T-helper 2 cell treated with Interferon-gamma antibody and Interleukin-4, amounts not matched to agents 5 μg/mL and 100 μg/mL, for 36 hours (primary cell): ENCODE results near the gene CNKSR3.

Source experiments
- DNase-seq: peaks from one replicate; pipeline ENCODE4 v3.0.0; 2021; ENCODE audit warnings: low spot score
- H3K27ac Mint-ChIP-seq: one replicate; pipeline ENCODE4 v1.8.0; 2021; ENCODE audit warnings: mild to moderate bottlenecking, mixed read lengths
- H3K27me3 Mint-ChIP-seq: one replicate; pipeline ENCODE4 v1.8.0; 2021; ENCODE audit warnings: low read depth, mixed read lengths
- H3K36me3 Mint-ChIP-seq: one replicate; pipeline ENCODE4 v1.8.0; 2021; ENCODE audit warnings: low read depth, mixed read lengths
- H3K4me1 Mint-ChIP-seq: one replicate; pipeline ENCODE4 v1.8.0; 2021; ENCODE audit warnings: low read depth, mixed read lengths
- H3K4me3 Mint-ChIP-seq: one replicate; pipeline ENCODE4 v1.8.0; 2022; ENCODE audit warnings: mild to moderate bottlenecking, moderate library complexity, mixed read lengths
- H3K9me3 Mint-ChIP-seq: one replicate; pipeline ENCODE4 v1.8.0; 2021; ENCODE audit warnings: mixed read lengths

The CNKSR3 gene

GRCh38 chr6:154537511-154538325 lies 27.2 kb upstream of the CNKSR3 start:
- Mint-ChIP-seq H3K4me3 (no peak overlapping the region), H3K4me1 (no peaks in the 10 kb centered on the region), H3K9me3 (no peaks in the 10 kb centered on the region), H3K36me3 (no peaks in the 10 kb centered on the region), H3K27me3 (no peaks in the 10 kb centered on the region), H3K27ac (no peak overlapping the region)
- DNase-seq, result no peak

GRCh38 chr6:154536999-154537398 lies 26.5 kb upstream of the CNKSR3 start:
- H3K4me1 Mint-ChIP-seq, result no peaks in the 10 kb centered on the region
- no peaks in the 10 kb centered on the region for H3K9me3 Mint-ChIP-seq
- H3K27ac Mint-ChIP-seq, result no peak overlapping the region

GRCh38 chr6:154536255-154536654 lies 25.8 kb upstream of the CNKSR3 start:
- Mint-ChIP-seq H3K36me3 (no peaks in the 10 kb centered on the region), H3K4me1 (no peaks in the 10 kb centered on the region)

More at GRCh38 chr6:154536999-154537398, 26.5 kb upstream of the CNKSR3 start:
- no peaks in the 10 kb centered on the region for H3K27me3 Mint-ChIP-seq
- H3K4me3 Mint-ChIP-seq, result no peak overlapping the region
- no peak for DNase-seq
- H3K36me3 Mint-ChIP-seq, result no peaks in the 10 kb centered on the region

GRCh38 chr6:154535851-154536250 lies 25.4 kb upstream of the CNKSR3 start:
- no peaks in the 10 kb centered on the region for H3K4me1 Mint-ChIP-seq
- no peak for DNase-seq
- H3K27me3 Mint-ChIP-seq, result no peaks in the 10 kb centered on the region

More at GRCh38 chr6:154536255-154536654, 25.8 kb upstream of the CNKSR3 start:
- no peak for DNase-seq
- Mint-ChIP-seq H3K9me3 (no peaks in the 10 kb centered on the region), H3K27me3 (no peaks in the 10 kb centered on the region), H3K4me3 (no peak overlapping the region), H3K27ac (no peak overlapping the region)

GRCh38 chr6:154535147-154535546 lies 24.7 kb upstream of the CNKSR3 start:
- Mint-ChIP-seq H3K36me3 (no peaks in the 10 kb centered on the region), H3K27ac (no peak overlapping the region), H3K27me3 (no peaks in the 10 kb centered on the region), H3K4me1 (no peaks in the 10 kb centered on the region), H3K9me3 (no peaks in the 10 kb centered on the region), H3K4me3 (no peak overlapping the region)
- DNase-seq, result no peak

More at GRCh38 chr6:154535851-154536250, 25.4 kb upstream of the CNKSR3 start:
- no peaks in the 10 kb centered on the region for H3K36me3 Mint-ChIP-seq
- H3K27ac Mint-ChIP-seq, result no peak overlapping the region
- H3K9me3 Mint-ChIP-seq, result no peaks in the 10 kb centered on the region
- no peak overlapping the region for H3K4me3 Mint-ChIP-seq

- H3K9me3 Mint-ChIP-seq, result no peaks in the 10 kb centered on the region
- H3K4me1 Mint-ChIP-seq, result no peaks in the 10 kb centered on the region
Measured at GRCh38 chr6:154534531-154534930, 24.0 kb upstream of the CNKSR3 start.

GRCh38 chr6:154532426-154532825 lies 21.9 kb upstream of the CNKSR3 start:
- H3K36me3 Mint-ChIP-seq, result no peaks in the 10 kb centered on the region
- H3K27me3 Mint-ChIP-seq, result no peaks in the 10 kb centered on the region
- no peaks in the 10 kb centered on the region for H3K4me1 Mint-ChIP-seq
- H3K27ac Mint-ChIP-seq, result no peak overlapping the region
- no peaks in the 10 kb centered on the region for H3K9me3 Mint-ChIP-seq
- DNase-seq, result no peak
- no peak overlapping the region for H3K4me3 Mint-ChIP-seq

More at GRCh38 chr6:154534531-154534930, 24.0 kb upstream of the CNKSR3 start:
- Mint-ChIP-seq H3K27me3 (no peaks in the 10 kb centered on the region), H3K4me3 (no peak overlapping the region), H3K36me3 (no peaks in the 10 kb centered on the region), H3K27ac (no peak overlapping the region)
- DNase-seq, result no peak

GRCh38 chr6:154529957-154530356 lies 19.5 kb upstream of the CNKSR3 start:
- H3K36me3 Mint-ChIP-seq, result no peaks in the 10 kb centered on the region
- no peak for DNase-seq
- H3K27me3 Mint-ChIP-seq, result no peaks in the 10 kb centered on the region
- no peak overlapping the region for H3K4me3 Mint-ChIP-seq
- no peak overlapping the region for H3K27ac Mint-ChIP-seq
- no peaks in the 10 kb centered on the region for H3K9me3 Mint-ChIP-seq
- no peaks in the 10 kb centered on the region for H3K4me1 Mint-ChIP-seq

GRCh38 chr6:154528310-154528915 lies 17.9 kb upstream of the CNKSR3 start:
- H3K4me3 Mint-ChIP-seq, result no peak overlapping the region
- no peaks in the 10 kb centered on the region for H3K36me3 Mint-ChIP-seq
- no peaks in the 10 kb centered on the region for H3K27me3 Mint-ChIP-seq
- no peaks in the 10 kb centered on the region for H3K4me1 Mint-ChIP-seq
- DNase-seq, result no peak
- no peak overlapping the region for H3K27ac Mint-ChIP-seq
- H3K9me3 Mint-ChIP-seq, result no peaks in the 10 kb centered on the region

GRCh38 chr6:154526996-154527395 lies 16.5 kb upstream of the CNKSR3 start:
- no peak for DNase-seq
- Mint-ChIP-seq H3K27me3 (no peaks in the 10 kb centered on the region), H3K36me3 (no peaks in the 10 kb centered on the region), H3K27ac (no peak overlapping the region), H3K4me1 (no peaks in the 10 kb centered on the region), H3K9me3 (no peaks in the 10 kb centered on the region), H3K4me3 (no peak overlapping the region)

- H3K36me3 Mint-ChIP-seq, result no peaks in the 10 kb centered on the region
- no peaks in the 10 kb centered on the region for H3K9me3 Mint-ChIP-seq
Measured at GRCh38 chr6:154522576-154522975, 12.1 kb upstream of the CNKSR3 start.

GRCh38 chr6:154521412-154521811 lies 10.9 kb upstream of the CNKSR3 start:
- Mint-ChIP-seq H3K27ac (no peak overlapping the region), H3K9me3 (no peaks in the 10 kb centered on the region), H3K4me1 (no peaks in the 10 kb centered on the region), H3K36me3 (no peaks in the 10 kb centered on the region), H3K4me3 (no peak overlapping the region), H3K27me3 (peaks cover 3% of the 10 kb centered on the region)
- DNase-seq, result no peak

More at GRCh38 chr6:154522576-154522975, 12.1 kb upstream of the CNKSR3 start:
- no peak overlapping the region for H3K27ac Mint-ChIP-seq
- peaks cover 3% of the 10 kb centered on the region for H3K27me3 Mint-ChIP-seq
- no peaks in the 10 kb centered on the region for H3K4me1 Mint-ChIP-seq
- no peak for DNase-seq
- no peak overlapping the region for H3K4me3 Mint-ChIP-seq

- Mint-ChIP-seq H3K4me3 (no peak overlapping the region), H3K27ac (no peak overlapping the region), H3K27me3 (peaks cover 3% of the 10 kb centered on the region), H3K4me1 (no peaks in the 10 kb centered on the region), H3K36me3 (no peaks in the 10 kb centered on the region), H3K9me3 (no peaks in the 10 kb centered on the region)
- no peak for DNase-seq
Measured at GRCh38 chr6:154520280-154520679, 9.8 kb upstream of the CNKSR3 start.

- H3K9me3 Mint-ChIP-seq, result no peaks in the 10 kb centered on the region
- no peaks in the 10 kb centered on the region for H3K36me3 Mint-ChIP-seq
- no peaks in the 10 kb centered on the region for H3K4me1 Mint-ChIP-seq
- no peak overlapping the region for H3K4me3 Mint-ChIP-seq
- no peak overlapping the region for H3K27ac Mint-ChIP-seq
- no peak for DNase-seq
- H3K27me3 Mint-ChIP-seq, result peaks cover 4% of the 10 kb centered on the region
Measured at GRCh38 chr6:154518396-154518795, 7.9 kb upstream of the CNKSR3 start.
